ENCODE results near the gene IL1RN.

The IL1RN gene

DNA sequence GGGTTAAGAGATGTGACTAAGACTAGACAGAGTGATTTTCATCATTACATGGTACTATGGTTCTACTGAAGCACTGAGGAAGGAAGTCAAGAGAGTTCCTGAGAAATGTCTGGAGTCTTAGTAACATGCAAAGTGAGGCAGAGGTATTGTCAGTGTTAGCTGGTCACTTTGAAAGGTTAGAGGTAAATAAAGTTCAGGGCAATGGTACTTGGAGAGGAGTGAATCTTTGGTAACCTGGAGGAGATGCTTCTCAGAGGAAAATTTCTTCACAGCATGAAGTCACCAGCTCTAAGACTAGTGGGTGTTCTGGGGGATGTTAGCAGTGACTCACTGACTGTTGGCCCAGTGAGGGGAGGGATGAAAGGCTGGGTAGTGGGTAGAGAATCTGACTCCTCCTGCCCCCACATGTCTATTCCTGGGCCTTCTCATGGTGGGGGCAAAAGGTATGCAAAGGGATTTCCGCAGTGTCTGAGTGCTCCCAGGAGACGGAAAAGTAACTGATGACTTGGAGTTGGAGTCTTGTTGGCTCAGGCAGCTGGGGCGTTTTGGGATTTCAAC lies 23.3 kb upstream of the IL1RN start:
- DNase-seq = no peak

DNA sequence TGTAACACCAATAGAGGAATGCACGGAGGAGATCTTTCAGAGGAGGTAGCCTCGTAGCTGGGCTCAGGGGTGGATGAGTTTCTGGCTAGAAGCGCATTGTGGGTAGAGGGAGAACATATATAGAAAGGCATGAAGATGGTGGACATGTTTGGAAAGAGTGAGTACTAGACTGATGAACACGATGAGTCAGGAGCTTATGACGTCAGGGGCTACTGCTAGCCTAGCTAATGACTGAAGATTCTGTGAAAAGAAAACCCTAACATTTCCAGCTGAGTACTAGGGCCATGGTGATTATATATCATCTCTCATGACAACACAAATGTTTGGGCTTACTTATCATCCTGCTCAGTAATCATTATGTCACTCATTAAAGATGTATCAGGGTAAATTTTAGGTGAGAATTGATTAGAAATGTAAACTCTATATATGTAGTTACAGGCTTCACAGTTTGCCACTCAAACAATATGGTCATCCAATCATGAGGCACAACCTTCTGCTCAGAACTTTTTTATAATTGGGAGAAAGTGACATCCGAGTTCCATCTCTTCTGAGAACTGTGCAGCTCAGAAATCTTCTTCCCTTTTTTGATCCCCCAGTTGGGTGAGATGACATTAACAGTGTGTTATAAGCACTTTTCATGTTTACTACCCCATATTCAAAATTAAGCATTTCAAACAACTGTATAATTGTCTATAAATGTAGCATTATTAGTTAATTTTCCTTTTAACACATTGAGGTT lies 22.2 kb upstream of the IL1RN start:
- no peak for DNase-seq

DNA sequence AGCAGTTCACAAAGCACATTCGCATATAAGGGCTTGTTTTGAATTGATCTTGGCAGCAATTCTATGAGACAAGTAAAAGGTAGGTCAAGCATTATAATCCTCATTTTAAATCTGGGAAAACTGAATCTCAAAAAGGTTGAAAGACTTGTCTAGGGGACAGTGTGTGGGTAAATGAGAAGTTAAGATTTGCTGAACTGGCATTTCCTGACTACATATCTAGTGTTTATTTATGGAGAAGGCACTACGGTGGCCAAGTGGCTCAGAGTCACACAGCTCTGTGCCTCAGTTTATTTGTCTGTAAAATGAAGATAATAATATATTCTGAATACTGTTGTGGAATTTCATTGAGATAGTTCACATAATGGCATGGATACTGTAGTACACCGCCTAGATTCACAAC lies 16.3 kb upstream of the IL1RN start:
- DNase-seq = no peak

DNA sequence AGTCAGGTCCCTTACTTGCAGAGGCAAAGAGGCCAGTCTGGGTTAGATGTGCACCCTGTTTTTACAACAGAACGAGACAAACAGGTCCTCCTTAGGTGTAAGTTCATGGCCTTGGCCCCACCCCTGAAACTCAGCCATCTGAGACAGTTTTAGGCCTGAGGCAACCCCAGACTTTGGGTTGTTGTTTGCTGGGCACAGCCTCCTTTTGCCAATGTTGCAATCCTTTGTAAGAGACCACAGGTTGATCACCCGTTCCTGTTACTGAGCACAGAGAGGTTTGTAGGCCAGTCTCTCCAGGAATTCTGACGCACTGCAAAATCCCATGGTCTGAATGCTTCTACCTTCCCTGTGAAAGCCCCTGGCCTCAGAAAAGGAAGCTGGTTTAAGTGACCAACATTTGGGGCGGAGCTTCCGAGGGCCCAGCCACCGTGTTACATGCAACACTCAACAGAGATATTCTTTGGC lies 15.5 kb upstream of the IL1RN start:
- no peak for DNase-seq

DNA sequence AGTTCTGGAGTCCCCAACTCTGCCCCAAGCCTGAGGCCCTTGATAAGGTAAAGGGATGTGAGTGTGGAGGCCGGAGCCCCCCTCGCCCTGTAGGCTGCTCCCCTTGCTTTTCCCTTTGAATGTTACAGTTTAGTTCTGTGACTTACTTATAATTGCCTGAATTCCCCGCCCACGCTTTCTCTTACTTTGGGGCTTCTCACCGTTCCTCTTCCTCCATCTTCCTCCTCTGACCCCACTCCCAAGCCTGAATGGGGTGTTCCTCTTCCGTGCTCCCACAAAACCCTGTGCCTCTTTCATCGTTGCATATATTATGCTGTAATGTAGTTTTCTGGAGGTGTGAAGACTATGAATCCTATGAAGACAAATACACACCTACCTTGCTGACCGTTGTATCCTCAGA lies 15.0 kb upstream of the IL1RN start:
- no peak for DNase-seq

DNA sequence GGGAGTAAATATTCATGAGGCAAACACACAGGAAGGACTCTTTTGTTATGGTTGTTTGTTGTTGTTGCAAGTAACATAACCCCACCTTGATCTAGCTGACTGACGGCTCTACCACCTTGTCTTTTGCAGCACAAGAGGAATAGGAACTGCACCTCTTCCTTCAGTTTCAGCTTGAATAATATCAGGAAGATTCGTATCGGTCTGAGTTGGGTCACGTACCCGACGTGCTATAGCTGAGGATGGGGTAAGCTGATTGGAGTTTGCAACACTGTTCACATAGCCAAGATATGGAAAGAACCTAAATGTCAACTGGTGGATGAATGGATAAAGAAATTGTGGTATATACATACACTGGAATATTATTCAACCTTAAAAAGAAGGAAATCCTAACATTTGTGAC lies 14.5 kb upstream of the IL1RN start:
- no peak for DNase-seq

DNA sequence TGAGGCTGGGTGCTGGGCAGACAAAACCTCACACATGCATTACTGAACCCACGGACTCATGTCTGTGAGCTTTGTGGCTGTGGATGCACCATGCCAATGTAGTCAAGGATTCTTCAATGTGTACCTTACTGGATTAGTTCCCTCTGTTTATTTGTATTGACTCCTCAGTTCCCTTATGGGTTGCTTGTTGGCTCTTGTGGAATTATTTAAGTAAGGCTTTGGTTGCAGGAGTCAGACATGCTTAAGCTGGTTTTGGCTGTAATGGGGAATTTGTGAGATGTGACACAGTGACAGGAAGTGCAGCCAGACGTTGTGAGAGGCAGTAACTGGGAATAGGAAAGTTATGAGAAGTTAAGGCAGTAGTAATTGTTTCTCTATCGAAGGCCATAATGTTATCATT lies 13.6 kb upstream of the IL1RN start:
- DNase-seq = no peak

DNA sequence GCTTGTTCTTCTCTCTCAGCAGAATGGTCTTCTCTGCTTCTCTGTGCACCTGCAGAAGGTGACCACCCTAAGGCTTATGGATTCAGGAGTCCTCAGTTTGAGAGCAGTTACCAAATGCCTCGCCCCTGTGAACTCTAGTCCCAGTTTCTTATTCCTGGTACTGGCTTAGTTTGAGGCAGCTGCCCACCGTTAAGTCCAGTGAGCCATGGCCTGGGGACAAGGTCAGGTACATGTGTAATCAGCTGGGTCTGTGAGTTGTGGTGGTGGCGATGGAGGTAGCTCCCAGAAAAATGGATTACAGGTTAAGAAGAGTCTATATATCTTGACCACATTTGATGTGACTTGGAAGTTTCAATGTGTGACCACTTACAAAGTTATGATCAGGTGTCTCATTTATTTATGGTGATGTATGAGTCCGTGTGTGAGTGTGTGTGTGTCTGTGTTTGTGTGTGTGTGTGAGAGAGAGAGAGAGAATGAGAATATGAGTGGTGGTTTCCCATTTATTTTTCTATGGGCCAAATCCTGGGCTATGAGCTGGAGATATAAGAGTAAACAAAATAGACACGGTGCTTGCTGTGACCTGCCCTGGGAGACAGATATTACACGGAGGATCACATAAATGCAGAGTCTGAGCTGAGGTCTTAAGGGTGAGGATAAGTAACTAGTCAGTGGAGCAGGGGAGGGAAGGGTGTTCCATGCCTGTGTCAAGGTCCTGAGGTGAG lies 13.0 kb upstream of the IL1RN start:
- DNase-seq = no peak

DNA sequence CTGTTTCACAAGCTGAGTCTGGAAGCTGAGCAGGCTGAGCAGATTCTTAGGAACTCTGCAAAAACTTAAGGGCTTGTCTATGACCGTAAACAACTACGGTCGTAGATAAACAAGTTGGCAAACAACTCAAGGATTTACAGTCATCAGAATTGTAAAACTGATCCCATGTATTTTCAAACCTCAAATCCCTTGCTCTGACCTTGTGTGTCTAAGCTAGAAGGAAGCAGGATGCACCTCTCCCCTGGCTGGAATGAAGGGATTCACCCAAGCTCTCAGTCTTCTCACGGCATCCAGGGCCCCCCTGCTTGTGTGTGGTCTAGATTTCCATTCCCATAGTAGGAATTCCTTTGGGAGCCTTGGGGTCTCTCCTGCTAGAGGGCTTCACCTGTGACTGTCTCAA lies 12.4 kb upstream of the IL1RN start:
- no peak for DNase-seq

DNA sequence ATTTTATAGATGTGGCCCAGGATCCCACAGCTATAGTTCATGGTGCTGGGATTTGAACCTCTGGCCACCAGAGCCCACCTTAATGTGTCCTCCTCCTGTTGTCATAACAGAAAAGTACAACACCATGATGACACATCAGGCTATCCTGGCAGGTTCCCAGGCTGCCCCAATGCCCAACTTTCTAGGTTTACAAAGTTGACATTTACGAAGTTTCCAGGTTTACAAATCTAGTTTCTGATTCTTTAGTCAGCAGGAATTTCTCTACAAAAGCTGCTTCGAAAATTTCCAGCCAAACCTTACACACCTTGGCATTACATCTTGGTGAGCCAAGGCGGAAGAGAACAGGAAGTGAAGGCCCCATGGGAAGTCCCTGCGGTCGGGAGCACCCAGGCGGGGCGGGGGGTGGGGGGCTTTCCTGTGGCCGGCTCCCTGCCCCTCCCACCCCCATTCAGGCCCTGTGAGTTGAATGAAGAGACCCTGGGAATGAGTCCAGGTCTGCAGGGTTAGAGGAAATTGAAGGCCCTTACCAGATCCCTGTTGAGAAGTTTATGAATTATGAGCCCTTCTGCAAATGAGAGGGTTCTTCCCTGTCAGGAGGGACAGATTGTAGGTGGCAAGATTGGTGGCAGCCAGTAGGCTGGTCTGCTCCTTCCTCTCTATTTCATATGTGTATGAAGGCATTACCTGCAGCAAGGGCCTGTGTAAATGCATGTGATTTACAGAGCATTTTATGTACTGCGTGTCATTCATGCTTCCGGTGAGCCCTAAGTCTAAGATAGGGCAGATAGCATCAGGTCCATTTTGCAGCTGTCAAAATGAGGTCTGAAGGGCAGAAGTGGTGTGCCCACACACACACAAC lies 11.1 kb upstream of the IL1RN start:
- DNase-seq = no peak

DNA sequence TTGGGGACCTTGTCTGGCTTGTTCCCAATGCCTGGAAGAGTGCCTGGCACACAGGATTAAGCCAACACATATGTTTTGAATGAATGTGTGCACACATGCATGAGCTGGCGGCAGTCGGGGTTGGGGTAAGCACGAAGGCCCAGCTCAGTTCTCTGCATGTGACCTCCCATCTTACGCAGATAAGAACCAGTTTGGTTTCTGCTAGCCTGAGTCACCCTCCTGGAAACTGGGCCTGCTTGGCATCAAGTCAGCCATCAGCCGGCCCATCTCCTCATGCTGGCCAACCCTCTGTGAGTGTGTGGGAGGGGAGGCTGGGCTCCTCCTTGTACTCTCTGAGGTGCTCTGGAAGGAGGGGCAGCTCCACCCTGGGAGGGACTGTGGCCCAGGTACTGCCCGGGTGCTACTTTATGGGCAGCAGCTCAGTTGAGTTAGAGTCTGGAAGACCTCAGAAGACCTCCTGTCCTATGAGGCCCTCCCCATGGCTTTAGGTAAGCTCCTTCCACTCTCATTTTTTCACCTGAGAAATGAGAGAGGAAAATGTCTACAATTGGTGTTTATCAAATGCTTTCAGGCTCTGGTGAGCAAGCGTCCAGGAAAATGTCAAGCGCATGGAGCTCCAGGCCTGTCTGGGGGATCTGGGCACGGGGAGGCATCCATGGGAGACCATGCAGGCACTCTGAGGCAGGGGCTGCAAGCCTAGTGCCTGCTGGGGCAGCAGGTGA lies 9.7 kb upstream of the IL1RN start:
- peak; percentile 20 for DNase-seq

DNA sequence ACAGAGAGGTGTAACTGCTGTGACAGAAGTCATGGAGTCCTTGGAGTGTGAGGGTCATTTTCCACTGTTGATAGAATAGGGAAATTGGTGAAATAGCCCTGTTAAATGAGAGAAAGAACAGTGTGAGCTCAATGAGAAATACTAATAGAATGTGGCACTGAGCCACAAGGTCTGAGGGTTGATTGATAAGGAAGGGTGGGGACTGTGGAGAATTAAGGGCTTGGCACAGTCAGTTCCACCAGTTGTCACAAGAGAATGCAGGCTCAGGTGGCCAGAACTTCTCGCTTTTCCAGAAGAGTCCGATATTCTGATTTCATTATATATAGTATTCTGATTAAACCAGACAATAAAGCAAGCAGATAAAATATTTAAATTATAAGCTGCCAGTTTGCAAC lies 9.1 kb upstream of the IL1RN start:
- DNase-seq = no peak

DNA sequence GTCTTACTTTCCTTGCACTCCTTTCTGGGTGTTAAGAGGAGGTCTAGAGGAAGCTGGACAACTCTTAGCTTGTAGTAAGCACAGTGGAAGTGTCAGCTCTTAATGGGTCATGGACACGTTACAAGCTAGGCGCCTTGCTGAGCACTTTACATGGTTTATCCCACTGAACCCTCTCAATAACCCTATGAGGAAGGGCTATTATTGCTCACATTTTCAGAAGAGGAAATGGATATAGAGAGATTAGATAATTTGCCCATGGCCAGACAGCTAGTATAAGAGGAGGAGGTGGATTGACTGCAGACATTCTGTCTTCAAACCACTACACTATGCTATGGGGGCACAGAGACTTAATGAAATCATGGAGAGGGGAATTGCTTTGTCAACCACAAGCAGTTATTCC lies 8.3 kb upstream of the IL1RN start:
- no peak for DNase-seq

DNA sequence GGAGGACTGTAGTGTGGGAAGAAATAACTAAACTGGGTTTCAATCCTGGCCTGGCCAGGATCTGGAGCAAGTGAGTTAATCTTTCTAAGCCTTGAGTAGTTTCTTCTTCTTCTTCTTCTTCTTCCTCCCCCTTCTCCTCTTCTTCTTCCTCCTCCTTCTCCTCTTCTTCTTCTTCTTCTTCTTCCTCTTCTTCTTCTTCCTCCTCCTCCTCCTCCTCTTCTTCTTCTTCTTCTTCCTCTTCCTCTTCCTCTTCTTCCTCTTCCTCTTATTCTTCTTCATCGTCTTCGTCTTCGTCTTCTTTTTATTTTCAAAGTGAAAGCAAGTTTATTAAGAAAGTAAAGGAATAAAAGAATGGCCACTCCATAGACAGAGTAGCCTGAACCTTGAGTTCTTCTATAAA lies 6.5 kb upstream of the IL1RN start:
- DNase-seq = no peak

DNA sequence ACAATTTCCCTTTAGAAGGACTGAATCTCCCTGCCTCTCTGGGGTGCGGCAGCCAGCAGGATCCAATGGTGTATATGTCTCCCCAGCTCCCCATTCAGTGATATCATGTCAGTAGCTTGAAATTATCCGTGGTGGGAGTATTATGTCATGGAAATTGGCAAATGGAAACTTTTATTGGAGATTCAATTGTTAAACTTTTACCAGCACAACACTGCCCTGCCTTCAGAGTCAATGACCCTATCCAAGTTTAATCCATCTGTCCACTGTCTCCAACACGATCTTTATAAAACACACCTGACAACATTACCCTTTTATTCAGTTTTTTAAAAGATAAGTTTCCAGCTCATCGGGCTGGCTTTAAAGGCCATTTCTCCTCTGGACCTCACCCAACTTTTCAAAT lies 5.0 kb upstream of the IL1RN start:
- no peak for DNase-seq

DNA sequence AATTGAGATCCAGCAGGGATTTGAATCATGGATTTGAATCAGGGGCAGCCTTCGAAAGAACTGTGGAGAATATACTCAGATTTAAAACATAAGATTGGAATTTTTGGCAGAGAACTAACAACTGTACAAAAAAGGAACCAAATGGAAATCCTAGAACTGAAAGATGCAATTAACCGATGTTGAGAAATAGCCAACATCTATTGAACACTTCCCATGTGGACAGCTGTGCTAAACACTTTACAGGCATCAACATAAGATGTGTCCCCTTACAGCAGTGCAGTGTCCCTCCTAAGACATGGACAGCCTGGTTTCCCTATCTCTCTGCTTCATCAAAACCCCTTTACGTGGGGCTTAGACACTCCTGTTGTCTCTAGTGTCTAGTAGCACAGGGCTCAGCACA lies 3.7 kb upstream of the IL1RN start:
- no peak for DNase-seq

DNA sequence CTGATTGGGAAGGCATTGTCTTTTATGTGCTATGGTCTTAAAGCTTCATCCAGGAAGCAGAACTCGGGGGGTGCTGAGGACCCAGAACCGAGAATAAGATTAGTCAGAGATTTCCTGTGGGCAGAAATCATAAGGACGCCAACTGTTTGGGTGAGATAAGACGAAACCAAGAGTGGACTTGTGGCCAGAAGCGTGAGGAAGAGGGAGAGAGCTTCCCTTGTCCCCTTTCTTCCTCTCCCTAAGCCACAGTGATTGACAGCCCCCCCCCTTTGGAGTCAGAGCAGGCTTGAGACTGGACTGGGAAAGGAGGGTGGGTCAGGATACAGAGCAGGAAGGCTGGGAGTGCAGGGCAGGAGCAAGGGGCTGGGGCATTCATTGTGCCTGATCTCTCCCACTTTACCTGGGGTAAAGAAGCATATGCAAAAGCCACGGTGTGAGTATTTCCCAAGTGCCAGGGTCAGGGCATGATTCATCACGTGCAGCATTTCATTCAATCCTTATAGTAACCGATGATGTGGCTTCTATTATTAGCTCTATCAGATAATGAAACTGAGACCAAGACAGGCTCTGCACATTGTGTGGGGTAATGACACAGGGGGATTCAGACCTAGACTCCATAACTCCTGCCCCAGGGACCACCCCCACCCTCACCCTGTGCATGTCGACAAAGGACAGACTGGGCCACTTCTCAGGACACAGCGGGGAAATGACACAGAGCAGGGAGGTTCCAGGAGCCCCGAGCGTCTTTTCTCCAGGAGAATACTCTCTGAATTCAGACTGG lies 3.0 kb upstream of the IL1RN start:
- DNase-seq = no peak

DNA sequence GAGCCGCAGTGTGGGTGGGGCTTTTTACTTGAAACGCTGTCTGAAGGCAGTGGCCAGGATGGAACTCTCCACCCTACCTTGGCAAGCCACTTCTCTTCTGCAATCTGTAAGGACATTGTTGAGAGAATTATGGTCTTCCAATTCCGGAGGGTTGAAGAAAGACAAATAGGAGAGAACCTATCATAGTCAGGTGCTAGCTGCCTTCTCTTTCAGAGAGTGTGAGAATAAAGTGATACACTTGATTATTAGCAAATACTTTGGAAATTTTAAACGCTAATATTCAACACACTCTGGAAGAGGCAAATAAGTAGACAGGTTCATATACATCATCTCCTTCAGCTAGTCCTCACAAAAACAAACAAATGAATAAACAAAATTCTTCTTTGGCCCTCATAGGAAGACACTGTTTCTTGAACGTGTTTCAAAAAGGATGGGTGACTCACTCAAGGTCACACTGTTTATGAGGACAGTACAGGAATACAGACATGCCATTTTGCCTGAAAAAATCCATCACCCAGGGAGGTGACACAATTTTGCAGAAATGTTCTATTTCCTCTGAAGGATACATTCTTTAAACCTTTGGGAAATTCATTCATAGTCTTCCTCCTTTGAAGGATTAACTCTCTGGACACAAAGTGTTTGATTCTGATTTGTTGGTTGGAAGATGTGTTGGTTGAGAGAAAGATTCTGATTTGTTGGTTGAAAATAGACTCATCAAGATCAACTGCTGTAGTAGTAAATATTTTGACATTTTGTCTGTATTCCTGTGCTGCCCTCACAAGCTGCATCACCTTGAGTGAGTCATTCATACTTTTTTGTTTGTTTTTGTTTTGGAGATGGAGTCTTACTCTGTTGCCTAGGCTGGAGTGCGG lies 2.2 kb upstream of the IL1RN start:
- no peak for DNase-seq

DNA sequence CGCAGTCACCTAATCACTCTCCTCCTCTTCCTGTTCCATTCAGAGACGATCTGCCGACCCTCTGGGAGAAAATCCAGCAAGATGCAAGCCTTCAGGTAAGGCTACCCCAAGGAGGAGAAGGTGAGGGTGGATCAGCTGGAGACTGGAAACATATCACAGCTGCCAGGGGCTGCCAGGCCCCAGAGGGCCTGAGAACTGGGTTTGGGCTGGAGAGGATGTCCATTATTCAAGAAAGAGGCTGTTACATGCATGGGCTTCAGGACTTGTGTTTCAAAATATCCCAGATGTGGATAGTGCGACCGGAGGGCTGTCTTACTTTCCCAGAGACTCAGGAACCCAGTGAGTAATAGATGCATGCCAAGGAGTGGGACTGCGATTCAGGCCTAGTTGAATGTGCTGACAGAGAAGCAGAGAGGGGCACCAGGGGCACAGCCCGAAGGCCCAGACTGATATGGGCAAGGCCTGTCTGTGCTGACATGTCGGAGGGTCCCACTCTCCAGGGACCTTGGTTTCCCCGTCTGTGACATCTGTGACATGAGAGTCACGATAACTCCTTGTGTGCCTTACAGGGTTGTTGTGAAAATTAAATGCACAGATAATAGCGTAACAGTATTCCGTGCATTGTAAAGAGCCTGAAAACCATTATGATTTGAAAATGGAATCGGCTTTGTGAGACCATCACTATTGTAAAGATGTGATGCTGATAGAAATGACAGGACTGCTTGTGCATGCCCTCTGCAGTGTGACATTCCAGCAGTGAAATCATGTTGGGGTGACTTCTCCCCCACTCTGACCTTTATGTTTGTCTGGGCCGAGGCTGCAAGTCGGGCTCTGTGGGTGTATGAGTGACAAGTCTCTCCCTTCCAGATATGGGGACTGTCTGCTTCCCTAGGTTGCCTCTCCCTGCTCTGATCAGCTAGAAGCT lies 510 bp downstream of the IL1RN start:
- DNase-seq = no peak
